Mesothelial cell of epicardium (in vitro differentiated cells): ENCODE data around the gene EYA3. TPM values are rescaled to one million over a fixed set of nuclear protein-coding genes. Genes with fewer than 3 reads are reported as not detected.
A peak's percentile ranks its signal among the peaks of the same experiment; 100 is the strongest.

Source experiments
- DNase-seq, 2 experiments: peaks; one replicate each; pipeline ENCODE4 v3.0.0; 2021; ENCODE audit warnings: low spot score in 2 of 2; ENCODE audit not compliant: unreplicated experiment in 2 of 2
- H3K27ac Mint-ChIP-seq: 2 replicates; pipeline ENCODE4 v1.8.0; 2021; ENCODE audit warnings: mixed read lengths
- H3K27me3 Mint-ChIP-seq: 2 replicates; pipeline ENCODE4 v1.8.0; 2021; ENCODE audit warnings: low read depth, mixed read lengths
- H3K36me3 Mint-ChIP-seq: 2 replicates; pipeline ENCODE4 v1.8.0; 2021; ENCODE audit warnings: mixed read lengths
- H3K4me1 Mint-ChIP-seq: 2 replicates; pipeline ENCODE4 v1.8.0; 2021; ENCODE audit warnings: mixed read lengths
- H3K4me3 Mint-ChIP-seq: 2 replicates; pipeline ENCODE4 v1.8.0; 2021; ENCODE audit warnings: mild to moderate bottlenecking, moderate library complexity, mixed read lengths
- H3K9me3 Mint-ChIP-seq: 2 replicates; pipeline ENCODE4 v1.8.0; 2021; ENCODE audit warnings: mixed read lengths
- CTCF ChIP-seq: fragments of 200-600 bp; sonication (generic); IDR thresholded peaks from one replicate; pipeline ENCODE4 v1.5.0; 2021; ENCODE audit warnings: antibody characterized with exemption; ENCODE audit not compliant: unreplicated experiment
- total RNA-seq: library from RNA; stranded (reverse); gene quantifications from 3 replicates; pipeline ENCODE4 v1.2.1, GENCODE V29; 2021

The EYA3 gene
- total RNA-seq, 1 donor from 2014 or later: 29.3 TPM

GRCh38 chr1:27934818-27935549 is 153.4 kb downstream of the EYA3 start, which contains the start of gene SMPDL3B:
Gene SMPDL3B, plus strand, starts transcription at chr1:27935000. Its CDS starts 184 bp downstream, at chr1:27935184.
- H3K4me3 Mint-ChIP-seq: peak within 1 kb of the TSS; percentile 69

GRCh38 chr1:27931759-27932158 is 156.7 kb downstream of the EYA3 start:
- Mint-ChIP-seq H3K36me3 (no peaks in the 10 kb centered on the region), H3K27ac (no peak overlapping the region), H3K4me1 (peaks cover 10% of the 10 kb centered on the region), H3K4me3 (no peak overlapping the region), H3K27me3 (peaks cover 19% of the 10 kb centered on the region), H3K9me3 (no peaks in the 10 kb centered on the region)
- TF ChIP-seq CTCF: no peak
- no peak for DNase-seq

More at GRCh38 chr1:27934818-27935549, 153.4 kb downstream of the EYA3 start, which contains the start of gene SMPDL3B:
- Mint-ChIP-seq H3K36me3 (no peaks in the 10 kb centered on the region), H3K27me3 (peaks cover 23% of the 10 kb centered on the region), H3K9me3 (no peaks in the 10 kb centered on the region), H3K4me1 (peaks cover 10% of the 10 kb centered on the region), H3K27ac (peak within 1 kb of the TSS; percentile 67)
- peak in 1 of 2 experiments; percentile 55 for DNase-seq
- TF ChIP-seq CTCF: no peak

GRCh38 chr1:27931184-27931583 is 157.2 kb downstream of the EYA3 start:
- Mint-ChIP-seq H3K4me3 (no peak overlapping the region), H3K27ac (no peak overlapping the region), H3K4me1 (peaks cover 10% of the 10 kb centered on the region), H3K9me3 (no peaks in the 10 kb centered on the region), H3K36me3 (no peaks in the 10 kb centered on the region), H3K27me3 (peaks cover 19% of the 10 kb centered on the region)
- TF ChIP-seq CTCF: no peak
- DNase-seq: no peak

GRCh38 chr1:27928216-27928954 is 160.0 kb downstream of the EYA3 start:
- H3K36me3 Mint-ChIP-seq: no peaks in the 10 kb centered on the region
- TF ChIP-seq CTCF: no peak
- H3K9me3 Mint-ChIP-seq: no peaks in the 10 kb centered on the region
- no peak overlapping the region for H3K27ac Mint-ChIP-seq
- H3K4me3 Mint-ChIP-seq: no peak overlapping the region
- DNase-seq: no peak
- no peaks in the 10 kb centered on the region for H3K4me1 Mint-ChIP-seq
- H3K27me3 Mint-ChIP-seq: peaks cover 3% of the 10 kb centered on the region

- Mint-ChIP-seq H3K27me3 (peaks cover 17% of the 10 kb centered on the region), H3K36me3 (no peaks in the 10 kb centered on the region), H3K27ac (no peak overlapping the region), H3K4me1 (no peaks in the 10 kb centered on the region), H3K9me3 (no peaks in the 10 kb centered on the region), H3K4me3 (no peak overlapping the region)
- TF ChIP-seq CTCF: no peak
- no peak for DNase-seq
Measured at GRCh38 chr1:27922272-27922671, 166.1 kb downstream of the EYA3 start.

Other genes with a start within 250 kb of the EYA3 start
- gene THEMIS2, start 216.1 kb downstream of the EYA3 start, total RNA-seq: 0.63 to 0.97 TPM (median 0.86 TPM) in 3 replicates
- gene RPA2, start 174.0 kb downstream of the EYA3 start, total RNA-seq: 23.1 to 25.8 TPM (median 23.4 TPM) in 3 replicates
- gene SMPDL3B, start 153.6 kb downstream of the EYA3 start, total RNA-seq: 7.4 to 8.8 TPM (median 8.4 TPM) in 3 replicates
- gene XKR8, start 128.6 kb downstream of the EYA3 start, total RNA-seq: 13.8 to 14.5 TPM (median 14.4 TPM) in 3 replicates
- gene PTAFR, start 88.1 kb upstream of the EYA3 start, total RNA-seq: 0.18 to 0.43 TPM (median 0.18 TPM) in 3 replicates
- 79.7 to 84.1 TPM (median 81.4 TPM) in 3 replicates for gene DNAJC8, start 144.4 kb upstream of the EYA3 start, total RNA-seq
- 111 to 125 TPM (median 114 TPM) in 3 replicates for gene ATP5IF1, start 147.5 kb upstream of the EYA3 start, total RNA-seq
- 19.4 to 21.4 TPM (median 21.1 TPM) in 3 replicates for gene SESN2, start 170.9 kb upstream of the EYA3 start, total RNA-seq
- gene MED18, start 240.4 kb upstream of the EYA3 start, total RNA-seq: 9.2 to 11.7 TPM (median 9.9 TPM) in 3 replicates